HG03565 (cell line): Measurements from ENCODE around the gene FAM98C.
"Not testable (repeated sequence)": the region's sequence is repeated elsewhere in the genome, so short reads cannot be mapped to it uniquely, and the experiment has no call there.

Experiments
- ATAC-seq: cut with Tn5 transposase; IDR thresholded peaks from one replicate; pipeline ENCODE4 v1.9.1; 2021; ENCODE audit warnings: mild to moderate bottlenecking, moderate library complexity; ENCODE audit not compliant: unreplicated experiment

The FAM98C gene

GRCh38 chr19:38395381-38396114, 7.3 kb upstream of the FAM98C start:
- ATAC-seq = no peak

- no peak for ATAC-seq
Measured at GRCh38 chr19:38399081-38399480, 3.8 kb upstream of the FAM98C start.

- ATAC-seq = no peak
Measured at GRCh38 chr19:38399537-38399936, 3.4 kb upstream of the FAM98C start.

GRCh38 chr19:38400361-38400760, 2.5 kb upstream of the FAM98C start:
- no peak for ATAC-seq

GRCh38 chr19:38401148-38401547, 1.7 kb upstream of the FAM98C start:
- no peak for ATAC-seq

GRCh38 chr19:38402623-38402966, 298 bp upstream of the FAM98C start:
- no peak for ATAC-seq

- ATAC-seq = no peak
Measured at GRCh38 chr19:38404858-38405257, 2.0 kb downstream of the FAM98C start.

- ATAC-seq = no peak
Measured at GRCh38 chr19:38405276-38405675, 2.4 kb downstream of the FAM98C start.

- no peak for ATAC-seq
Measured at GRCh38 chr19:38409631-38410133, 6.8 kb downstream of the FAM98C start.

GRCh38 chr19:38410407-38410806, 7.5 kb downstream of the FAM98C start:
- not testable (repeated sequence) for ATAC-seq

- ATAC-seq = no peak
Measured at GRCh38 chr19:38411041-38411712, 8.3 kb downstream of the FAM98C start.

GRCh38 chr19:38411898-38412297, 9.0 kb downstream of the FAM98C start:
- ATAC-seq = not testable (repeated sequence)

GRCh38 chr19:38412491-38412890, 9.6 kb downstream of the FAM98C start:
- no peak for ATAC-seq

GRCh38 chr19:38412961-38413360, 10.1 kb downstream of the FAM98C start:
- no peak for ATAC-seq

GRCh38 chr19:38413416-38413815, 10.5 kb downstream of the FAM98C start:
- no peak for ATAC-seq

GRCh38 chr19:38417146-38417543, 14.3 kb downstream of the FAM98C start:
- no peak for ATAC-seq

- ATAC-seq = no peak
Measured at GRCh38 chr19:38417544-38418506, 14.9 kb downstream of the FAM98C start.

GRCh38 chr19:38420935-38421334, 18.0 kb downstream of the FAM98C start:
- no peak for ATAC-seq

GRCh38 chr19:38421856-38422255, 19.0 kb downstream of the FAM98C start:
- ATAC-seq = no peak

GRCh38 chr19:38422438-38422837, 19.5 kb downstream of the FAM98C start:
- no peak for ATAC-seq

- no peak for ATAC-seq
Measured at GRCh38 chr19:38424272-38424671, 21.4 kb downstream of the FAM98C start.
